ENCODE data around the gene JAG2.
A peak's percentile ranks its signal among the peaks of the same experiment; 100 is the strongest.

Gene JAG2

DNA sequence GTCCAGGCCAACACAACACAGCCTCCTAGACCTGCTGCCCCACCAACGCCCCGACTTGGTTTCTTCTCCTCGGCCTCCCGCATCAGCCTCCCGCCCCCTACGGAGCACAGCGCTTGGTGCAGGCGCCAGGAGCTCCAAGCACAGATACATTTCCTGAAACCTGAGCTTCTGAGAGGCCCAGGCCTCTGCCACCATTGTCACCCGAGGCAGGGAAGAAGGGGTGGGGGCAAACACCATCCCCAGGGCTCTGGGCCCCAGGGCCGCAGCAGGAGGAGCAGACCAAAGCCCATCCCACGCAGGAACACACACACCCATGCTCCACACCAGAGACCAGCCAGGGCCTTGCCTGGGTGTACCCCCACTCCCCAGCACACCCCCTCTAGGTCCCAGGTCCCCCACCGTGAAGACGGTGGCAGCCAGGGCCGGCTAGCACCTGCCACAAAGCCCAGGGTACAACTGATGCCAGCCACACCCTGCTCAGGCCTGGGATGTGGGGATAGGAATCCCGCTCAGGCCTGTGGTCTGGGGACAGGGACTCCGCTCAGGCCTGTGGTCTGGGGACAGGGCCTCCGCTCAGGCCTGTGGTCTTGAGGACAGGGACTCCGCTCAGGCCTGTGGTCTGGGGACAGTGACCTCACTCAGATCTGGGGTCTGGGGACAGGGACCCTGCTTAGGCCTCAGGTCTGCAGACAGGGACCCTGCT is 5.4 kb downstream of the JAG2 start:
- peak; percentile 71 for DNase-seq

DNA sequence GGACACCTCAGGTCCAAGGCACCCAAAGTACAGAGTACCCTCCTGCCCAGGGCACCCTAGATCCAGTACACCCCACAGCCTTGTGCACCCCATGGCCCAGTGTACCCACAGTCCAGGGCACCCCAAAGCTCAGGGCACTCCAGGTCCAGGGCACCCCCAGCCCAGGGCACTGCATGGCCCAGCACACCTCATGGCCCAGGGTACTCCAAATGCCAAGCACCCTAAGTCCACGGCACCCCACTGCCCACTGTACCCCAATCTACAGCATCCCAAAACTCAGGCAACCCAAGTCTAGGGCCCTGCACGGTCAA is 6.0 kb downstream of the JAG2 start:
- no peak for DNase-seq

DNA sequence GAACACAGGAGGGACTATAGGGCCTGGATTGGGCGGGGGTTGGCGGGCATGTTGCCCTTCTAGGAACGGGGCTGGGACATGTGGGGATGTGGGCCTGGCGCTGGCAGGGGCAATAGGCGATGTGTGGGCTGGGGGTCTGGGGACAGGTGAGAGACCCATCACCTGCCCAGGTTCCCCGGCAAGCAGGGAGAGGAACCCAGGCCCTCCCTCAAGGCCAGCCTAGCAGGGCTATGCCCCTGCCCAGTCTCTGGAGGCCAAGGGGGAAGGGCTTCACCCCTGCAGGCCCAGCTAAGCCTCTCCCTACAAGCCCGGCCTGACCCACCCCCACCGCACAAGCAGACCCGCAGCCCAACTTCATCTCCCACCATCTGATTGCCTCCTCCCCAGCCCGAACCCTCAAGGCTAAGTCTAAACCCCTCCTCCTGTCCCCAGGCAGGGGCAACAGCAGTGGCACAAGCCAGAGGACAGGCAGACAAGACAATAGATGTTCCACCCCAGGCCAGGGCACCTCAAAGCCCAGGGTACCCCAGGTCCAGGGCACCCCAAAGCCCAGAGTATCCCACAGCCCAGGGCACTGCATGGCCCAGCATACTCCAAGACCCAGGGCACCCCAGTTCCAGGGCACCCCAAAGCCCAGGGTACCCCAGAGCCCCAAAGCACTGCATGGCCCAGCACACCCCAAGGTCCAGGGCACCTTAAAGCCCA is 6.5 kb downstream of the JAG2 start:
- no peak for DNase-seq

DNA sequence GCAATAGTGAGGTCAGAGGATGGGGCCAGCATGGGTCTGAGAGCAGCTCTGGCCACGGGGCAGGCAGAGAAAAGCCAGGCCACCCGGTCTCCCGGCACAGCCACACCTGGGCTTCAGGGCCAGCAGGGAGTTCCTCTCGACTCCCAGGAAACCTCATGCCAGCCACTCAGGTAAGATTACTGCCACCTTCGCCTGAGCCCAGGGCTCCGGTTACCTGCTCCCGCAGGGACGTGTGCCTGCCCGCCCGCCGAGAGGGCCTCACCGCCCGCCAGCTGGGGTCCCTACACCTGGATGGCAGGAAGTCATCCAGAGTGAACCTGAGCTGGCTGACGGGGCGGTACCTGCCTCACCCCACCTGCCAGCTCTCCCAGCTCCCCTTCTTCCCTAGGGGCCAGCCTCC is 7.3 kb downstream of the JAG2 start:
- DNase-seq: peak; percentile 76

DNA sequence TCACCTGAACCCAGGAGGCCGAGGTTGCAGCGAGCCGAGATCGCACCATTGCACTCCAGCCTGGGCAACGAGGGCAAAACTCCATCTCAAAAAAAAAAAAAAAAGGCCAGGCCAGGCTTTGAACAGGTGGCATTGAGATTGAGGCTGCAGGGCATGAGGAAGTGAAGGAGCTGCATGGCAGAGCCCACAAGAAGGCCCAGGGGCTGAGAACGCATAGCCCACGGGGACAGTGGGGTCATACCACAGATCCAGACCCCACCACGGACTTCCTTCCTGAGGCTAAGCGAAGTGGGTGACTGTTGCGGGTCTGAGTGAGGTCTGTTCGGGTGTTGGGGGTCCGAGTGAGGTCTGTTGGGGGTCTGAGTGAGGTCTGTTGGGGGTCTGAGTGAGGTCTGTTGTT is 7.8 kb downstream of the JAG2 start:
- DNase-seq: no peak

- no peak for DNase-seq
These were observed 9.2 kb downstream of the JAG2 start for GRCh38 chr14:105159344-105159743.

GRCh38 chr14:105158794-105159193 is 9.8 kb downstream of the JAG2 start:
- DNase-seq: no peak

GRCh38 chr14:105157872-105158271 is 10.7 kb downstream of the JAG2 start:
- no peak for DNase-seq

GRCh38 chr14:105156414-105157375 is 11.9 kb downstream of the JAG2 start:
- no peak for DNase-seq

GRCh38 chr14:105155681-105156413 is 12.7 kb downstream of the JAG2 start:
- DNase-seq: no peak

- no peak for DNase-seq
These were observed 13.4 kb downstream of the JAG2 start for GRCh38 chr14:105155071-105155651.

DNA sequence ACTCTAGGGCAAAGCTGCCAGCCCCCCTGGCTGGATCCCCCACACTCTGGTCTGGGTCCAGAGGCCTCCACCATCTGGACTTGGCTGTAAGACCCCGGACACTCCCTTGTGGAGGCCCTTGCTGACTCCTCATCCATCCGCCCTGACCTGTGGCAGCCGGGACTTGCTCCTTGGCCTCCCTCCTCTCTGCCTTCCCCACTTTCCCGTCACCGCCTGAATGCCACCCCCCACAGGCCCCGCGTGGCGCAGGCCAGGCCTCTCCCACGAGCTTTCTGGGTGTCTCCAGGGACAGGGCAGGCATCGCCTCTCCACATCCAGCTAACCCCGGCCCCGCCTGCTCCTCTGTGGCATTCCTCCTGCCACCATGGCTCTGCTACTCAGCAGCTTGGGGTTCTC is 14.1 kb downstream of the JAG2 start:
- no peak for DNase-seq

- no peak for DNase-seq
These were observed 14.7 kb downstream of the JAG2 start for GRCh38 chr14:105153739-105154475.

DNA sequence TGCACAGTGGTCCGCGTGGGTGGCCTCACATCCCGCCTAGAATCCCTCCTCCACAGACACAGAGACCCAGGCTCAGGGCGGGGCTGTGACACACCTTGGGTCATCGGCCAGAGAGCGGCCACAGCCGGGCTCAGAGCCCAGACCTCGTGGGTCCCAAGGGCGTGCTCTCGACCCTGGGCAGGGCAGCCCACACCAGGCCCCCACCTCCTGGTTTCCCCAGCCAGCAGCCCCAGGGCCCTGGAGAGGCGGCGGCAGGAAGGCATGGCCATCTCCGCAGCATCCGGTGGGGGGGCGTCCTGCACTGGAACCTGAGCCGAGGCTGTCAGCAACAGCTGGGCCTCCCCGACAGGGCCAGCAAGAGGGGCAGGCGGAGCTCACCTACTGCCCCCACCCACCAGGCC is 15.2 kb downstream of the JAG2 start:
- no peak for DNase-seq

- DNase-seq: no peak
These were observed 15.8 kb downstream of the JAG2 start for GRCh38 chr14:105152794-105153241.

GRCh38 chr14:105151838-105152793 is 16.5 kb downstream of the JAG2 start:
- no peak for DNase-seq

DNA sequence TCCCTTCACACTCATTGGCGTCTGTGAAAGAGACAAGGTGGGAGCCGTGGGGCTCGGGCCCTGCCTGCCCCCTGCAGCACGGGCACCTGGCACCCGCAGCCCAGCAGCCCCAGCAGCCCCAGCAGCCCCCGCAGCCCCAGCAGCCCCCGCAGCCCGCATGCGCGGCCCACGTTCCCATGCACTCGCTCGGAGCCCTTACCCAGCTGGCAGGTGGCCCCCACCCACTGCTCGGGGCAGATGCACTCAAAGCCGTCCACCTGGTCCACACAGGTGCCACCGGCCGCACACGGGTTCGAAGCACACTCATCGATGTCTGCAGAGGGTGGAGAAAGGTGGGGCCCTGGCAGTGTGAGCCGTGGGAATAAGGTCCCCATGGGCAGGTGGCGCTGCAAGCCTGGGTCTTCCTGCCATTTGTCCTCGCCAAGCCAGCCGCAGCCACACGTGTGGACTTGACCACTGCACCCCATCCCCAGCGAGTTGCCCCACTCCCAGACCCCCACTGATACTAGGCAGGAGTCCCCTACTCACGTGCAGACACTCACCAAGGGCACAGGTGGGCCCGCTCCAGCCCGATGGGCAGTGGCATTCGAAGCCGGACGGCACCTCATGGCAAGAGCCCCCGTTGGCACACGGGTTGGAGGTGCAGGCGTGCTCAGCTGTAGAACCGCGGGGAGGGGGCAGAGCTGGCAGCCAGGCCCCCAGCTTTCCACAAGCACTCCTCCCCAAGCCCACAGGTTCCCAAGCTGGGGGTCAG is 17.3 kb downstream of the JAG2 start:
- no peak for DNase-seq

- no peak for DNase-seq
These were observed 18.1 kb downstream of the JAG2 start for GRCh38 chr14:105150368-105151083.

DNA sequence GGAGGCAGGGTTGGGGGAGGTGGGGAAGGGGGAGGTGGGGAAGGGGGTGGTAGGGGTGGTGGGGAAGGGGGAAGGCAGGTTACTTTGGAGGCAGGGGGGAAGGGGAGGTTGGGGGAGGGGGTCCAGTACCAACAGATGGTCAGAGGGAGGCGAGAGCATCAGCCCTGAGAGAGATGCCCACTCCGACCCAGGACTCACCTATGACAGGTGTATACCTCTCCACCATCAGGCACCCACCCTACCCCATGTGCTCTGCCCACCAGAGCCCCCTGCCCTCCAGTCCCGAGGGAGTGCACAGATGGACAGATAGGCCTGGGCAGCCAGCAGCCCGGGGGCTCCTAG is 18.6 kb downstream of the JAG2 start:
- DNase-seq: no peak
